MG63 (cell line): ENCODE results near the gene MCU. TPM values are rescaled to one million over a fixed set of nuclear protein-coding genes. Genes with fewer than 3 reads are reported as not detected.
A peak's percentile ranks its signal among the peaks of the same experiment; 100 is the strongest.
"Not testable (repeated sequence)": the region's sequence is repeated elsewhere in the genome, so short reads cannot be mapped to it uniquely, and the experiment has no call there.

Source experiments
- DNase-seq: peaks from one replicate; pipeline ENCODE4 v3.0.0-alpha.2; 2020
- H3K27me3 ChIP-seq: fragments of 250-450 bp; sonication (Bioruptor Pico); 2 replicates; pipeline ENCODE4 v1.5.1; 2020; ENCODE audit warnings: mild to moderate bottlenecking, moderate library complexity
- H3K36me3 ChIP-seq: fragments of 250-450 bp; sonication (Bioruptor Pico); 2 replicates; pipeline ENCODE4 v1.5.1; 2020; ENCODE audit warnings: mild to moderate bottlenecking, moderate library complexity
- H3K4me3 ChIP-seq: fragments of 250-450 bp; sonication (Bioruptor Pico); 2 replicates; pipeline ENCODE4 v1.5.1; 2020; ENCODE audit warnings: mild to moderate bottlenecking, moderate library complexity
- H3K9me3 ChIP-seq: fragments of 250-450 bp; sonication (Bioruptor Pico); 2 replicates; pipeline ENCODE4 v1.5.1; 2020; ENCODE audit warnings: mild to moderate bottlenecking, moderate library complexity
- total RNA-seq: library from RNA; depleted of rRNA; stranded (reverse); fragments of >200 nt; shearing (Covaris generic); gene quantifications from 2 replicates; pipeline ENCODE4 v1.2.3, GENCODE V29; 2014; ENCODE audit warnings: low replicate concordance

The MCU gene
- total RNA-seq, 1 experiment from 2014 or later, result 24.5 TPM

GRCh38 chr10:72764151-72764550 lies 72.2 kb downstream of the MCU start:
- no peak for DNase-seq
- no peaks in the 10 kb centered on the region for H3K36me3 ChIP-seq
- H3K27me3 ChIP-seq, result no peaks in the 10 kb centered on the region
- no peak overlapping the region for H3K4me3 ChIP-seq
- no peaks in the 10 kb centered on the region; the same call in 1 of the 2 replicates for H3K9me3 ChIP-seq

- peaks cover 1% of the 10 kb centered on the region; the same call in 1 of the 2 replicates for H3K9me3 ChIP-seq
- H3K36me3 ChIP-seq, result no peaks in the 10 kb centered on the region
- H3K27me3 ChIP-seq, result no peaks in the 10 kb centered on the region
- no peak overlapping the region for H3K4me3 ChIP-seq
- DNase-seq, result no peak
Observed at GRCh38 chr10:72765051-72765745, 73.3 kb downstream of the MCU start.

- not testable (repeated sequence) for H3K27me3 ChIP-seq, H3K36me3 ChIP-seq, H3K4me3 ChIP-seq, DNase-seq
- peaks cover 23% of the 10 kb centered on the region for H3K9me3 ChIP-seq
Observed at GRCh38 chr10:72771195-72771594, 79.3 kb downstream of the MCU start.

- Histone ChIP-seq H3K9me3 (peaks cover 23% of the 10 kb centered on the region), H3K27me3 (no peaks in the 10 kb centered on the region), H3K4me3 (no peak overlapping the region), H3K36me3 (no peaks in the 10 kb centered on the region)
- DNase-seq, result no peak
Observed at GRCh38 chr10:72772031-72772430, 80.1 kb downstream of the MCU start.

GRCh38 chr10:72779874-72780273 lies 87.9 kb downstream of the MCU start:
- Histone ChIP-seq H3K36me3 (no peaks in the 10 kb centered on the region), H3K9me3 (peaks cover 9% of the 10 kb centered on the region; the same call in 1 of the 2 replicates), H3K27me3 (no peaks in the 10 kb centered on the region), H3K4me3 (no peak overlapping the region)
- DNase-seq, result no peak

- Histone ChIP-seq H3K36me3 (no peaks in the 10 kb centered on the region), H3K4me3 (no peak overlapping the region), H3K27me3 (no peaks in the 10 kb centered on the region), H3K9me3 (no peaks in the 10 kb centered on the region)
- DNase-seq, result no peak
Observed at GRCh38 chr10:72782649-72783330, 90.8 kb downstream of the MCU start.

GRCh38 chr10:72783410-72783833 lies 91.5 kb downstream of the MCU start:
- Histone ChIP-seq H3K9me3 (no peaks in the 10 kb centered on the region), H3K36me3 (no peaks in the 10 kb centered on the region), H3K27me3 (no peaks in the 10 kb centered on the region), H3K4me3 (no peak overlapping the region)
- no peak for DNase-seq

- no peak overlapping the region for H3K4me3 ChIP-seq
- H3K36me3 ChIP-seq, result no peaks in the 10 kb centered on the region
- no peaks in the 10 kb centered on the region for H3K27me3 ChIP-seq
- H3K9me3 ChIP-seq, result no peaks in the 10 kb centered on the region
- peak; percentile 83 for DNase-seq
Observed at GRCh38 chr10:72784551-72785351, 92.8 kb downstream of the MCU start.

- Histone ChIP-seq H3K36me3 (no peaks in the 10 kb centered on the region), H3K27me3 (no peaks in the 10 kb centered on the region), H3K4me3 (no peak overlapping the region), H3K9me3 (no peaks in the 10 kb centered on the region)
- no peak for DNase-seq
Observed at GRCh38 chr10:72785409-72785808, 93.5 kb downstream of the MCU start.

- H3K36me3 ChIP-seq, result no peaks in the 10 kb centered on the region
- H3K27me3 ChIP-seq, result no peaks in the 10 kb centered on the region
- DNase-seq, result no peak
- H3K9me3 ChIP-seq, result no peaks in the 10 kb centered on the region
- H3K4me3 ChIP-seq, result no peak overlapping the region
Observed at GRCh38 chr10:72790216-72790990, 98.5 kb downstream of the MCU start.

GRCh38 chr10:72792288-72792687 lies 100.3 kb downstream of the MCU start:
- H3K9me3 ChIP-seq, result no peaks in the 10 kb centered on the region
- H3K27me3 ChIP-seq, result no peaks in the 10 kb centered on the region
- DNase-seq, result no peak
- H3K36me3 ChIP-seq, result no peaks in the 10 kb centered on the region
- H3K4me3 ChIP-seq, result no peak overlapping the region

- no peaks in the 10 kb centered on the region for H3K27me3 ChIP-seq
- H3K4me3 ChIP-seq, result no peak overlapping the region
- DNase-seq, result no peak
- H3K36me3 ChIP-seq, result no peaks in the 10 kb centered on the region
- H3K9me3 ChIP-seq, result no peaks in the 10 kb centered on the region
Observed at GRCh38 chr10:72793752-72794151, 101.8 kb downstream of the MCU start.

- Histone ChIP-seq H3K36me3 (no peaks in the 10 kb centered on the region), H3K4me3 (no peak overlapping the region), H3K9me3 (no peaks in the 10 kb centered on the region), H3K27me3 (no peaks in the 10 kb centered on the region)
- DNase-seq, result no peak
Observed at GRCh38 chr10:72794260-72794659, 102.3 kb downstream of the MCU start.

- H3K4me3 ChIP-seq, result no peak overlapping the region
- no peaks in the 10 kb centered on the region for H3K27me3 ChIP-seq
- H3K9me3 ChIP-seq, result no peaks in the 10 kb centered on the region
- DNase-seq, result peak; percentile 36
- no peaks in the 10 kb centered on the region for H3K36me3 ChIP-seq
Observed at GRCh38 chr10:72796042-72796441, 104.1 kb downstream of the MCU start.

GRCh38 chr10:72796538-72796937 lies 104.6 kb downstream of the MCU start:
- Histone ChIP-seq H3K9me3 (no peaks in the 10 kb centered on the region), H3K27me3 (no peaks in the 10 kb centered on the region), H3K36me3 (no peaks in the 10 kb centered on the region), H3K4me3 (no peak overlapping the region)
- no peak for DNase-seq

- no peaks in the 10 kb centered on the region for H3K9me3 ChIP-seq
- DNase-seq, result no peak
- no peaks in the 10 kb centered on the region for H3K36me3 ChIP-seq
- no peak overlapping the region for H3K4me3 ChIP-seq
- H3K27me3 ChIP-seq, result no peaks in the 10 kb centered on the region
Observed at GRCh38 chr10:72800000-72800740, 108.2 kb downstream of the MCU start.
